CD1c-positive myeloid dendritic cell (primary cell): Measurements from ENCODE around the gene PARVB.

ENCODE experiments used
- DNase-seq: peaks from one replicate; pipeline ENCODE4 v3.0.0-alpha.2; 2016; ENCODE audit errors: extremely low spot score

The PARVB gene

GRCh38 chr22:44133901-44134571 is 109.9 kb downstream of the PARVB start:
- peak; percentile 5 for DNase-seq

GRCh38 chr22:44136112-44136511 is 112.0 kb downstream of the PARVB start:
- DNase-seq: no peak

- no peak for DNase-seq
Measured at GRCh38 chr22:44136786-44137185, 112.7 kb downstream of the PARVB start.

GRCh38 chr22:44137415-44137814 is 113.3 kb downstream of the PARVB start:
- no peak for DNase-seq

GRCh38 chr22:44139773-44140172 is 115.7 kb downstream of the PARVB start:
- DNase-seq: no peak

GRCh38 chr22:44142421-44143104 is 118.5 kb downstream of the PARVB start:
- DNase-seq: no peak

GRCh38 chr22:44143105-44143474 is 119.0 kb downstream of the PARVB start:
- no peak for DNase-seq

GRCh38 chr22:44143579-44143978 is 119.5 kb downstream of the PARVB start:
- no peak for DNase-seq

GRCh38 chr22:44144046-44144569 is 120.0 kb downstream of the PARVB start:
- DNase-seq: no peak

- no peak for DNase-seq
Measured at GRCh38 chr22:44145544-44145943, 121.4 kb downstream of the PARVB start.

- DNase-seq: no peak
Measured at GRCh38 chr22:44146088-44146861, 122.2 kb downstream of the PARVB start.

- no peak for DNase-seq
Measured at GRCh38 chr22:44147008-44147645, 123.0 kb downstream of the PARVB start.

- no peak for DNase-seq
Measured at GRCh38 chr22:44147821-44148574, 123.9 kb downstream of the PARVB start.

GRCh38 chr22:44151676-44152075 is 127.6 kb downstream of the PARVB start:
- no peak for DNase-seq

GRCh38 chr22:44153710-44154109 is 129.6 kb downstream of the PARVB start:
- DNase-seq: no peak

- no peak for DNase-seq
Measured at GRCh38 chr22:44154436-44154942, 130.4 kb downstream of the PARVB start.

GRCh38 chr22:44155115-44155514 is 131.0 kb downstream of the PARVB start:
- DNase-seq: no peak

GRCh38 chr22:44157916-44158618 is 134.0 kb downstream of the PARVB start:
- DNase-seq: no peak

GRCh38 chr22:44158816-44159215 is 134.7 kb downstream of the PARVB start:
- no peak for DNase-seq

GRCh38 chr22:44159221-44159620 is 135.1 kb downstream of the PARVB start:
- DNase-seq: no peak

- no peak for DNase-seq
Measured at GRCh38 chr22:44159811-44160210, 135.7 kb downstream of the PARVB start.
